ENCODE results near the gene CATSPER3. TPM values are rescaled to one million over a fixed set of nuclear protein-coding genes. Genes with fewer than 3 reads are reported as not detected.

Gene CATSPER3
- total and polyA plus RNA-seq, 2 of the 13 experiments (the other 11 are each of a cell fraction or from before 2014, with no cell fraction given): 0.33 to 0.37 TPM

GRCh38 chr5:135032999-135033861 lies 65.5 kb downstream of the CATSPER3 start (continued):
- TF ChIP-seq SMARCC2 (IDR thresholded peaks at IDR 0.05): no peak
- no peak for TF ChIP-seq CENPBD1 (CRISPR knock-in tag; IDR thresholded peaks at IDR 0.05; ENCODE audit: borderline replicate concordance, low read depth)
- TF ChIP-seq ZNF383 (CRISPR knock-in tag; IDR thresholded peaks at IDR 0.05; ENCODE audit: borderline replicate concordance): no peak
- peak; percentile 52 for TF ChIP-seq ZFP91 (CRISPR knock-in tag; IDR thresholded peaks at IDR 0.05; ENCODE audit: borderline replicate concordance)
- no peak for TF ChIP-seq ZNF30 (CRISPR knock-in tag; IDR thresholded peaks at IDR 0.05)
- TF ChIP-seq TSC22D2 (CRISPR knock-in tag; IDR thresholded peaks at IDR 0.05; ENCODE audit: borderline replicate concordance): 0 out of 2 replicates have a peak, but pooled peaks have one; percentile 20
- no peak for TF ChIP-seq CAMTA2 (CRISPR knock-in tag; IDR thresholded peaks at IDR 0.05; ENCODE audit: borderline replicate concordance)
- TF ChIP-seq GMEB2 (CRISPR knock-in tag; IDR thresholded peaks at IDR 0.05; ENCODE audit: low read depth): no peak
- TF ChIP-seq HOXA3 (CRISPR knock-in tag; IDR thresholded peaks at IDR 0.05): no peak; the same call in none of the 2 replicates
- no peak for TF ChIP-seq FUBP1 (CRISPR knock-in tag; IDR thresholded peaks at IDR 0.05; ENCODE audit: borderline replicate concordance)
- no peak for TF ChIP-seq ZNF713 (CRISPR knock-in tag; IDR thresholded peaks at IDR 0.05)
- no peak; the same call in 1 of the 2 replicates for TF ChIP-seq ZNF563 (CRISPR knock-in tag; IDR thresholded peaks at IDR 0.05)
- peak; percentile 38; the same call in 1 of the 2 replicates for TF ChIP-seq ZNF501 (CRISPR knock-in tag; IDR thresholded peaks at IDR 0.05)
- no peak for TF ChIP-seq GATAD2A (CRISPR knock-in tag; IDR thresholded peaks at IDR 0.05)
- TF ChIP-seq ZNF749 (CRISPR knock-in tag; IDR thresholded peaks at IDR 0.05; ENCODE audit: borderline replicate concordance): no peak
- no peak for TF ChIP-seq MLX (CRISPR knock-in tag; IDR thresholded peaks at IDR 0.05)
- peak; percentile 30; the same call in 1 of the 2 replicates for TF ChIP-seq DMAP1 (CRISPR knock-in tag; IDR thresholded peaks at IDR 0.05)
- 0 out of 2 replicates have a peak, but pooled peaks have one; percentile 7 for TF ChIP-seq SP5 (CRISPR knock-in tag; IDR thresholded peaks at IDR 0.05; ENCODE audit: borderline replicate concordance, low read depth)
- TF ChIP-seq KLF11 (CRISPR knock-in tag; IDR thresholded peaks at IDR 0.05): no peak
- no peak for TF ChIP-seq SP1 (IDR thresholded peaks at IDR 0.05)
- TF ChIP-seq SP1 (CRISPR knock-in tag; IDR thresholded peaks at IDR 0.05): 0 out of 2 replicates have a peak, but pooled peaks have one; percentile 18
- no peak for TF ChIP-seq MED13 (CRISPR knock-in tag; IDR thresholded peaks at IDR 0.05)
- TF ChIP-seq HMG20B (CRISPR knock-in tag; conservative IDR thresholded peaks at IDR 0.05): no peak
- no peak for TF ChIP-seq NFATC3 (CRISPR knock-in tag; IDR thresholded peaks at IDR 0.05)
- TF ChIP-seq ZNF432 (CRISPR knock-in tag; IDR thresholded peaks at IDR 0.05; ENCODE audit: borderline replicate concordance): no peak
- TF ChIP-seq RCOR2 (CRISPR knock-in tag; IDR thresholded peaks at IDR 0.05): no peak
